KBM-7 (cell line): ENCODE data around the gene MTERF4.
"Not testable (repeated sequence)": the region's sequence is repeated elsewhere in the genome, so short reads cannot be mapped to it uniquely, and the experiment has no call there.

Experiments
- DNase-seq: peaks from one replicate; pipeline ENCODE4 v3.0.0-alpha.2; 2015
- in situ Hi-C: fragments of 300-500 bp; cut with MboI; formaldehyde crosslinking; loops from 2 replicates; pipeline ENCODE4 v1.14.3; 2020; ENCODE audit warnings: low sequenced_read_pairs, low pct_unique_long_range_greater_than_20kb, mixed read lengths

The MTERF4 gene

GRCh38 chr2:241095594-241096290 is 6.3 kb downstream of the MTERF4 start:
- no peak for DNase-seq
- in situ Hi-C loops: no loop called here

DNA sequence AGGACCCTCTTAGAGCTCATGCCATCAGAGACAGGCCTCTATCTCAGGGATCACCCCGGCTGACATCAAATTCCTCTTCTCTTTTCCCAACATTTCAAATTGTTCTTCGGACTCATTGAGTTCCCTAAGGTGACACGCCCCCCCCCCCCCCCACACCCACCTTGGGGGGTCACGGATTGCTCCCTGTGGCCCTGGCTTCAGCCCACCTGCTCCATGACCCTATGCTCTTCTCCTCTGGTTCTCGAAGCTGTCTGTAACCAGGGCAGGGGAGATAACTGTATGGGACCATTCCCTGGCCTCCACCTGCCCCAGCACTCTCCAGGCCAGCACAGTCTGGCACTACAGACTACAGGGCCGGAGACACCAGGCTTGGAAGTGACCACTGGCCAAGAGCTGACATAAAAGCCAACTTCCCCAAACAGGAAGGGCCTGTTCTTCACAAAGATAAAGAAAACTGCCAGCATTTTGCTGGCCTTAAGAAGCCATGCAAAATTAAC is 7.1 kb downstream of the MTERF4 start:
- in situ Hi-C loops: no loop called here
- DNase-seq: no peak

- in situ Hi-C loops: no loop called here
- DNase-seq: no peak
Measured at GRCh38 chr2:241094172-241094571, 7.9 kb downstream of the MTERF4 start.

GRCh38 chr2:241093133-241093781 is 8.8 kb downstream of the MTERF4 start:
- in situ Hi-C loops, DNase-seq: not testable (repeated sequence)

GRCh38 chr2:241092677-241093076 is 9.4 kb downstream of the MTERF4 start:
- DNase-seq: no peak
- in situ Hi-C loops: no loop called here

GRCh38 chr2:241091734-241092445 is 10.2 kb downstream of the MTERF4 start:
- in situ Hi-C loops: no loop called here
- DNase-seq: no peak

DNA sequence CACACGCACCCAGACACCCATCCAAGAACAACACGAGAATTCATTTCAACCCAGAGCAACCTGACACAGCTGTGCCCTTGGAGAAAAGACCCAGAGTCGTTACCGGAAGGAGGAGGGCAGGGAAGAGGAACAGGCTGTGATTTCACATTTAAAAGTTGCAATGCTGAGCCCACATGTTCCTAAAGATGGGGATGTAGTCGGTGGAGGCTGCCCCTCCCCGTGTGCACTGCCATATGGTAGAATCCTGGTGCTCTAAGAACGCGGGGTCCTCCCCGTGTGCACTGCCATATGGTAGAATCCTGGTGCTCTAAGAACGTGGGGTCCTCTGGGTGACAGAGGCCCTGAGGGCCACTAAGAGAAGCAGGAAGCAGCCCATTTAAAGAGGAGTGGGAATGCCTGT is 10.9 kb downstream of the MTERF4 start:
- no peak for DNase-seq
- in situ Hi-C loops: no loop called here

DNA sequence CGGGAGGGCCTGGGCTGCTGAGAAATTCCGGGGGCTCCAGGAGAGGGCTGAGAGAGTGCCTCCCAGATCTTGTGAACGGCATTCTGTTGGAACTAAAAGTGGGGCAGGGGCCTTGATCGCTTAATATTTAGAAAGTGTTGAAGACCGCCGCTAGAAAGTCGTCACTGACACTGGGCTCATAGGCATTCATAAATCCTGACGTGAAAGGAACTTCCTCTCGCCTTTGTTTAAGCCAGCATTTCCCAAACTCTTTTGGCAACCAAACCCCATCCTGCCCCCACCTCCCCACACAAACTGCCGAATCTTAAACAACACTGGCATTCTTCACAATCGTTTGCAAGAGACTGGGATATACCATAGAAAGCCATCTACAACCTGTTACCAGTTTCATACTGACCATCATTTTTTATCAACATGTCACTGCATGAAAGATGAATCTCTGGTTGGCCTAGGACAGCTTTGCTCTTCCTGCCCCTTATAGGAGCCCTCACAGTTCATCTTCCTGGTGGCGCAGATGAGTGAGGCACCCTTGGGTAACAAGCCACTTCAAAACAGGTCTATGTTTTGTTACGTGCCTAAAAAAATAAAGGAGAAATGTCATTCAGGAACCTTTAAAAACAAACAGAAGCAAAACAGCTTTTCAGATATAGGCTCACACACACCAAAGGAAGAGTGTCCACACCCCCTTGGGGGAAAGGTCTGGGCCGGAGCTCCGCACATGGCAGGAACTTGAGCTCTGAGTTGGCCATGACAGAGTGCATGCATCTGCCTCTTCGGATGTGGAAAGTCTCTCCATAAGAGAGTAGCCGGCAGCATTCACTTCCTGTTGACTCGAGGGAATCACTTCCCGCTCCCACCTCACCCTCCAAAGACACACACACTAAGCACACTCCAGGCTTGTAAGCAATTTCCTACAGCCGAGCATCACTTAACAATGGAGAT is 13.0 kb downstream of the MTERF4 start:
- DNase-seq: no peak
- in situ Hi-C loops: no loop called here

DNA sequence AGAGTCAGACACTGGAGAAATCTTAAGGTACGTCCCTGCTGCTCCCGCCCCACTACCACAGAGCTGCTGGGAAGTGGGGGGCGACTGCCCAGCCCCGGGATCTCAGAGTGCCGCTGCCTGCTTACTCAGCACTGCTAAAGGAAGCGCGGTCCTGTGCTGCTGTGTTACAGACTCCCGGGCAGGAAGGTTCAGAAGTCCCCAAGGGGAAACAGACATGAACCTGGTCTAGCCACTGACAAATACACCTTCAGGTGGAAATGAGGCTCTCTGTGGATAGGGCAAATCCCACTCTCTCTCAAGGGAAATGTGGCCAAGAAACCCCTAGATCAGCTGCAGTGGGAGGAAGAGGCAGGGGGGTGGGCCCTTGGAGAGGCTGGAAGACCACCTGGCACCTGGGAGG is 13.7 kb downstream of the MTERF4 start:
- in situ Hi-C loops: no loop called here

DNA sequence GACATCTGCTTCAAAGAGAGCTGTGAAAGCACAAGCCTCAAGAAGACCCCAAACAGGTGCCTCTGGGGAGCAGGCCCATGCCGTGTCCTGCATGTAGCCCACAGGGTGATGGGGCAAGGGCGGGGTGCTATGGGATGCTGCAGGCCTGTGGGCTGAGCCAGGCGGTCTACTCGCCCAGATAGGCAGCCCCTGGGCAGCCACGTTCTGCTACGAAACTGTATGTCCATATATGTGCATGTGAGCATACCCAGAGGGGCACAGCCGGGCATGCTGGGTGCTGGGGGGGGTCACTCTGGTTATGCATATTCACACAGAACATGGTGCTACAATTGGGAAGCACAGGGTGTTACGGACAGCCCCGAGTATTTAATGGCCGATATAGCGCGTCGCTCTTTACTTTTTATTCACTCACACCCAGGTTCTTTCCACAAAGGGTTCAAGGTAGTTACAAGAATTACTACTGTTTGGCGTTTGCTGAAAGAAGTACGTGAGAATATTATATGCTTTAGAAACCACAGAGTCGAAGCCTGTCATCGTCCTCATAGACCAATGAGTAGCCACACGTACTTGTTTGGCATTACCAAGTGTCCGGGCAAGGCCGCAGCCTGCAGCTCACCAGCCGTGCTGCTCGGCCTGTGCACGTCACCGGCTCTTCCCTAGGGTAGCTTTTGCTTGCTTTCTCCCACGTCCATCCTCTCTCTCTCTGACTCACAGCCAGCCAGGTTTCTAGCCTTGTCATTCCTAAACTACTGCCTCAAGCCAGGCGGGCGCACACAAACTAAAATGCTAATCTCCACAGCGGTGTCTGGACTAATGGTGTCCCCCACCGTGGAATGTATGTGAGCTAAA is 14.4 kb downstream of the MTERF4 start:
- in situ Hi-C loops: no loop called here
- DNase-seq: no peak

More for the DNA sequence above, 13.7 kb downstream of the MTERF4 start:
- DNase-seq: no peak

DNA sequence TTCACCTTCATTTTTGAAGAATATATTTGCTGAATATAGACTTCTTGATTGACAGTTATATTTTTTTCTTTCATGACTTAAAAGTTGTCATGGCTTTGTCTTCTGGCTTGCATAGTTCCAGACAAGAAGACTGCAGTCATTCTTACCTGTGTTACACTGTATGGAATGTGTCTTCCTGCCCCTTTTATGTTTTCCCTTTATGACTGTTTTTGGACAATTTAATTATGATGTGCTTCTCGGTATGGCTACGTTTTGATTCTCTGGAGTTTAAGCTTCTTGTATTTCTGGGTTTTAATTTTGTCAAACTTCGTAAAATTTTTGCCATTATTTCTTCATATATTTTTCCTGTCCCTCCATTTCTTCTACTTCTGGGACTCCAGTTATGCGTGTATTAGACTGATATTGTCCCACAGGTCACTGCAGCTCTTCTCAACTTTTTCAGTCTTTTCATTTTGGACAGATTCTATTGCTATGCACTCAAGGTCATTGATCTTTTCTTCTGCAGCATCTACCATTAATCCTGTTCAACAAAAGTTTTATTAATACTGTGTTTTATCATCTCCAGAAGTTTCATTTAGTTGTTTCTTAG is 17.1 kb downstream of the MTERF4 start:
- in situ Hi-C loops: no loop called here
- DNase-seq: no peak

DNA sequence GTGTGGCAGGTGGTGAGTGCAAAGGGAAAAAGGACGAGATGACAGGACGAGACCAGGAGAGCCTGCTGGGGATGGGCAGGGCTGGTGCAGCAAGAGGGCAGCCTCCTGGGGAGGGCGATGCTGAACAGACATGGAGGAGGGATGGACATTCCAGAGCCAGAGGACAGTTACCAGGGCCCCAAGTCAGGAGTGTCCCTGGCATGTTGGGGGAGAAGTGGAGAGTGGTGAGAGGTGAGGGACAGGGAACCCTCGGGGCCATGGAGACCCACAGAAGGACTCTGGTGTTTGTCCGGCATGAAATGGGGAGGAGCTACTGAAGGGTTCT is 19.0 kb downstream of the MTERF4 start:
- no peak for DNase-seq
- in situ Hi-C loops: no loop called here

DNA sequence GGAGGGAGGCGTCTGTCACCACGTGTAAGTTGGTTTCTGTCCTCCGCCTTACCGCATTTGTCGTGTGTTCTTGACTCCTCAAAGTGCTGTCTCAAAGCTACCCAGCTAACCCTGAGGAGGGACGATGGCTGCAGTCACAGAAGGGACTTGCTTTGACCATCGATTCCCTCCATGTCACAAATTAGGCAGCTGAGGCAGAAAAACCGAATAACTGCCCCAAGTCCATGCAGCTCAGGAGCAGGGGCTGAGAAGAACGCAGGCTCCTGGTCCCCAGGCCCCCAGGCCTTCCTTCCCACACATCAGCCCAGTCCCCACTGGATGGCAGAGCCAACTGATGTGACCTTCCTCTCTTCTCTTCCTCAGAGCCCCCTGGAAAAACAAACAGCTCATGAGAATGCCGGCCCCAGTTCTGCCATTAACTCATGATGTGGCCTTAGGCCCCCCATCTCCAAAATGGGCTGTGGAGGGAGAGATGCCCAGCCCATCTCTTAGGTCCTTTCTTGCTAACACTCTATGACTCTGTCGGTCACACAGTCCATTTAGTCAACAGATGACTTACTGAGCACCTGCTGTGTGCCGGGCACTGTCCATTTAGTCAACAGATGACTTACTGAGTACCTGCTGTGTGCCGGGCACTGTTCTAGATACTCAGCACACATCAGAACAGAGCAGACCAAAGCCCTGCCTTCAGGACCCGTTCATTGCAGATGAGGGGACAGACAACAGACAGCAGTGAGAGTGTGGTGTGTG is 19.6 kb downstream of the MTERF4 start:
- no peak for DNase-seq
- in situ Hi-C loops: no loop called here

- in situ Hi-C loops: no loop called here
- DNase-seq: no peak
Measured at GRCh38 chr2:241081643-241082340, 20.3 kb downstream of the MTERF4 start.

DNA sequence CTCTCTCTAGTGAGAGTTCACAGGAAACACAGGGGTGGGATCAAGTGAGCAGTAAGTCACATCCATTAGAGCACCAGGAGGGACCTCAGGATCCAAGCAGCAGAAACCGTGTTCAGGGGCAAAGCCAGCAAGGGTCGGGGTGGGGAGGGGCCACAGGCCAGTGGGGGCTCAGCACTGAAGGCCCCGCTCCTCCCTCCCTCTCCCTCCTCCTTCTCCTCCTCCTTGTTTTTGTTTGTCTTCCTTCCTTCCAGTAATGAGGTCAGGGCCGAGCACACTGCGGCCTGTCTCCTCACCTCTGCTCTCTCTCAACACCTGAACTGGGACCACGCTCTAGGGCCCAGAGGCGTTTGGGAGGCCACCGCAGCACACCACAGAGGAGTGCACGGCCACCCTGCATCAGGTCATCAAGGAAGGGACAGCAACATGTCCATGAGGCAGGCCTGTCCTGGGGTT is 20.9 kb downstream of the MTERF4 start:
- DNase-seq: no peak
- in situ Hi-C loops: no loop called here

- no peak for DNase-seq
- in situ Hi-C loops: no loop called here
Measured at GRCh38 chr2:241080405-241081189, 21.5 kb downstream of the MTERF4 start.
